ENCODE results near the gene TIMM13.
A peak's percentile ranks its signal among the peaks of the same experiment; 100 is the strongest.

- TF ChIP-seq EP300 (IDR thresholded peaks at IDR 0.05; ENCODE audit: borderline replicate concordance in 1 of 2, low read depth in 1 of 2, low read length in 1 of 2) (peak in 1 of 2 experiments; percentile 24; a peak in 1 of 4 replicates), REST (IDR thresholded peaks at IDR 0.05; ENCODE audit: low read depth, low read length) (no peak), FOSL2 (IDR thresholded peaks at IDR 0.05; ENCODE audit: borderline replicate concordance, low read depth) (peak; percentile 73), NFIC (IDR thresholded peaks at IDR 0.05; ENCODE audit: borderline replicate concordance) (peak; percentile 47; the same call in 1 of the 2 replicates), GATA2 (CRISPR knock-in tag; IDR thresholded peaks at IDR 0.05) (no peak), CTCF (IDR thresholded peaks at IDR 0.05) (peak; percentile 87), GABPA (IDR thresholded peaks at IDR 0.05; ENCODE audit: low read depth) (no peak), TAF1 (IDR thresholded peaks at IDR 0.05; ENCODE audit: borderline replicate concordance, low read depth, low read length) (no peak), RXRA (IDR thresholded peaks at IDR 0.05; ENCODE audit: borderline replicate concordance, low read depth) (peak; percentile 46; the same call in 1 of the 2 replicates), ELF1 (IDR thresholded peaks at IDR 0.05) (no peak), MAX (IDR thresholded peaks at IDR 0.05; ENCODE audit: low read depth) (no peak; the same call in 1 of the 2 replicates)
These were observed 47.0 kb upstream of the TIMM13 start for GRCh38 chr19:2474232-2475017.

Measured in SK-N-SH (cell line).